Common myeloid progenitor, CD34-positive (primary cell): Measurements from ENCODE around the gene ATXN7L1.

ENCODE experiments used
- CTCF ChIA-PET: fragments of 350-600 bp; sonication (Branson Sonifier 250); formaldehyde crosslinking; loops from one replicate; lab custom pipeline; 2021; ENCODE audit warnings: antibody characterized with exemption; lab: Charles Lee
- POLR2A ChIA-PET: fragments of 350-600 bp; sonication (Branson Sonifier 250); formaldehyde crosslinking; loops from one replicate; lab custom pipeline; 2021; ENCODE audit warnings: antibody characterized with exemption; lab: Charles Lee
- DNase-seq, 3 donors: peaks; one replicate each; pipeline versions ENCODE4 v3.0.0 to v3.0.0-alpha.2; 2013
- H3K27ac ChIP-seq, 2 experiments: 1 replicate in 1 of 2; 2 replicates in 1 of 2; pipeline ENCODE4 v1.7.0; 2013; ENCODE audit warnings: inconsistent platforms in 2 of 2, low read length in 2 of 2, mild to moderate bottlenecking in 2 of 2, low read depth in 1 of 2, moderate library complexity in 1 of 2; ENCODE audit not compliant: severe bottlenecking in 2 of 2, insufficient read depth in 1 of 2, poor library complexity in 1 of 2
- H3K27me3 ChIP-seq, 5 experiments: replicated peaks in 2 of 5; 1 replicate in 3 of 5; 2 replicates in 2 of 5; pipeline versions ENCODE4 v1.6.1 to v1.7.0; 2013; ENCODE audit warnings: low read length in 4 of 5, mild to moderate bottlenecking in 2 of 5, moderate library complexity in 2 of 5, inconsistent platforms in 1 of 5; ENCODE audit not compliant: insufficient read depth in 5 of 5, control insufficient read depth in 4 of 5
- H3K36me3 ChIP-seq, 4 experiments: 1 replicate in 2 of 4; 2 replicates in 2 of 4; pipeline versions ENCODE4 v1.6.1 to v1.7.0; 2013; ENCODE audit warnings: low read length in 3 of 4, control low read depth in 1 of 4, mild to moderate bottlenecking in 1 of 4; ENCODE audit not compliant: control insufficient read depth in 4 of 4, insufficient read depth in 4 of 4
- H3K4me1 ChIP-seq, 4 experiments: 1 replicate in 3 of 4; 2 replicates in 1 of 4; pipeline versions ENCODE4 v1.6.1 to v1.7.1; 2013; ENCODE audit warnings: low read length in 3 of 4, mild to moderate bottlenecking in 3 of 4, control low read depth in 1 of 4, inconsistent platforms in 1 of 4, moderate library complexity in 1 of 4; ENCODE audit not compliant: control insufficient read depth in 4 of 4, insufficient read depth in 4 of 4; ENCODE audit errors: control extremely low read depth in 1 of 4
- H3K4me3 ChIP-seq, 7 experiments: 1 replicate in 4 of 7; 2 replicates in 3 of 7; pipeline versions ENCODE4 v1.5.1 to v1.7.0; 2013; ENCODE audit warnings: mild to moderate bottlenecking in 7 of 7, low read length in 6 of 7, moderate library complexity in 6 of 7, inconsistent platforms in 2 of 7, low read depth in 2 of 7, control low read depth in 1 of 7; ENCODE audit not compliant: insufficient read depth in 4 of 7, control insufficient read depth in 1 of 7; ENCODE audit errors: extremely low read depth in 1 of 7
- H3K9me3 ChIP-seq, 5 experiments: 1 replicate in 4 of 5; 2 replicates in 1 of 5; pipeline versions ENCODE4 v1.6.1 to v1.7.1; 2013; ENCODE audit warnings: low read length in 4 of 5, mild to moderate bottlenecking in 2 of 5, inconsistent platforms in 1 of 5, low read depth in 1 of 5, moderate library complexity in 1 of 5; ENCODE audit not compliant: control insufficient read depth in 4 of 5, insufficient read depth in 2 of 5; ENCODE audit errors: control extremely low read depth in 1 of 5
- WGBS: methylation state at CpG from one replicate; pipeline ENCODE4 v1.1.5; 2013; ENCODE audit not compliant: insufficient coverage; 5-methylcytosine and 5-hydroxymethylcytosine counted together

The ATXN7L1 gene

DNA sequence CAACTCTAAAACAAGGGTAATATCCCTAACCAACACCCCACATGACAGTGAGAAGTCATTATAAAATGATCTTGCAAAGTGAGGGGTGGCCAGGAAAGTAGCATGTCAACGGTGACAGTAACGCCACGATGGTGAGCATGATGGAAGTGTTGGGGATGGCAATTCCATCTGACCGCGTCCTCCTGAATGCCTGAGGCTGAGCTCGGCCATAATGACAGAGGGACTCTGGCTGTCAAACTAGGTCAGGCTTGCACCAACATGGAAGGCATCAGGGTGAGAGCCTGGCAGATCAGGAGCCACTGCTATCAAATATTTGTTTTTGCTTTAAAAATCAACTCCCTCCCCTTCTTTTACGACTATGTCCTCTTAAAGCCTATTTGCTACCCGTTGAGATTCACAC is 239.4 kb downstream of the ATXN7L1 start:
- Histone ChIP-seq H3K4me3 (no peak overlapping the region), H3K27ac (no peak overlapping the region), H3K36me3 (peaks cover 31 to 84% (median 62%) of the 10 kb centered on the region in 4 experiments), H3K9me3 (no peaks in the 10 kb centered on the region), H3K27me3 (no peaks in the 10 kb centered on the region), H3K4me1 (no peaks in the 10 kb centered on the region)
- DNase-seq: no peak
- WGBS: 96% methylated on average over 6 of the region's 8 CpGs
- ChIA-PET POLR2A (no interaction called here), CTCF (no interaction called here)

DNA sequence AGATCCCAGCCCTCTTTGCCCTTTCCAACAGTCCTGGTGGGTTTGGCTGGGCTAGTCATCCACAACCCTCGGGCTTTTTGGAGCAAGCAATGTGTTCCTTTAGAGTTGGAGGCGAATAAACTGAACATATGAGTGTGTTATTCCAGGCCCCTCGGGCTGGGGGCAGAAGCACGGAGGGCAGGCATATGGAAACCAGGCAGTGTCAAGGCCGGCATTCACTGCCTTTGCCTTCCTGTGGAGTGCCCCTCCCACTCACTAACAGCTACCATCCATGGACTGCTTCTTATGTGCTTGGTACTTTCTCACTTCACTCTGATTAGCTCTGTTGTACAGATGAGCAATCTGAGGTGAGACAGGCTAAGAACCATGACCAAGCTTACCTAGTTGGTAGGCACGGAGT is 241.2 kb downstream of the ATXN7L1 start:
- ChIA-PET CTCF (interaction anchor here (0.9 to 1.4 kb wide), 2 partner anchors 10 to 17 kb away, joined by 3 read pairs; no protein-coding TSS in a partner anchor), POLR2A (no interaction called here)
- Histone ChIP-seq H3K27ac (no peak overlapping the region), H3K4me3 (no peak overlapping the region), H3K36me3 (peaks cover 27 to 83% (median 58%) of the 10 kb centered on the region in 4 experiments), H3K27me3 (no peaks in the 10 kb centered on the region), H3K9me3 (no peaks in the 10 kb centered on the region), H3K4me1 (no peaks in the 10 kb centered on the region)
- WGBS: 100% methylated on average over 4 of the region's 6 CpGs
- no peak for DNase-seq

DNA sequence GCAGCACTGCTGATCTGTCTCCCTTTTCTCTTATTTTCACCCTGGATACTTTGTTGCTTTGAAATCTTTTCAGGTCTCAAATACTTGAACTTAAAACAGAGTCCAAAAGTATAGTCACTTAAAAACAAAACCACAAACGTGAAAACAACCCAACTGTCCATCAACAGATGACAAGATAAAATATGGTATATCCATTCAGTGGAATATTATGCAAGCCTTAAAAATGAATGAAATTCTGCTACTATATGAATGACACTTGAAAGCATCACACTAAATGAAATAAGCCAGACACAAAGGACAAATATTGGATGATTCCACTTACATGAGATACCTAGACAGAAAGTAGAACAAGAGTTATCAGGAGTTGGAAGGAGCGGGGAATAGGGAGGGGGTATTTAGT is 250.4 kb downstream of the ATXN7L1 start:
- Histone ChIP-seq H3K4me3 (no peak overlapping the region), H3K9me3 (peaks cover 0 to 5% (median 5%) of the 10 kb centered on the region in 5 experiments), H3K36me3 (peaks cover 20 to 69% (median 43%) of the 10 kb centered on the region in 4 experiments), H3K27ac (no peak overlapping the region), H3K4me1 (no peaks in the 10 kb centered on the region), H3K27me3 (no peaks in the 10 kb centered on the region)
- DNase-seq: no peak
- POLR2A ChIA-PET: no interaction called here
- CTCF ChIA-PET: no interaction called here
- no CpG with 5 or more reads among the region's 2 CpGs for WGBS

DNA sequence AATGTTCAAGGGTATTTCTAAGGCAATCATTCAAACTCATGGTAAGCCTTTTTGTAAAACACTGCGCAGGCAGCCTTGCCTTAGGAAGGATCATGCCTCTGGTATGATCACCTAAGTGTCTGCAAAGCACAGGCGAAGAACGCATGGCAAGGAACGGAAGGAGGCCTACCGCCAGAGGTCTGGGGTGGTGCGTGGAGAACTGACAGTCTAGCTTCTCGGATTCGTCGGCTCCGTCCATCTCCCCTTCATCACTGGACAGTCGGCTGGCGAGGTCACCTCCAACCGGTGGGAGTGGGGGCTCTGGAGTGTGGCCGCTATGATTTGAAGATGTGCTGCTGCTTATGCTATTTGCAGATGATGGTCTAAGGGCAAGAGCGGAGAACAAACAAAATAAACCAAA is 252.5 kb downstream of the ATXN7L1 start:
- Histone ChIP-seq H3K27me3 (no peaks in the 10 kb centered on the region), H3K27ac (no peak overlapping the region), H3K36me3 (peaks cover 20 to 67% (median 44%) of the 10 kb centered on the region in 4 experiments), H3K9me3 (peaks cover 0 to 5% (median 5%) of the 10 kb centered on the region in 5 experiments), H3K4me1 (no peaks in the 10 kb centered on the region), H3K4me3 (no peak overlapping the region)
- CTCF ChIA-PET: interaction anchor here (1.1 to 1.3 kb wide), 2 partner anchors 10 to 11 kb away, joined by 4 to 5 read pairs; no protein-coding TSS in a partner anchor
- POLR2A ChIA-PET: no interaction called here
- DNase-seq: no peak
- 97% methylated on average over 13 of the region's 15 CpGs for whole genome bisulfite sequencing

DNA sequence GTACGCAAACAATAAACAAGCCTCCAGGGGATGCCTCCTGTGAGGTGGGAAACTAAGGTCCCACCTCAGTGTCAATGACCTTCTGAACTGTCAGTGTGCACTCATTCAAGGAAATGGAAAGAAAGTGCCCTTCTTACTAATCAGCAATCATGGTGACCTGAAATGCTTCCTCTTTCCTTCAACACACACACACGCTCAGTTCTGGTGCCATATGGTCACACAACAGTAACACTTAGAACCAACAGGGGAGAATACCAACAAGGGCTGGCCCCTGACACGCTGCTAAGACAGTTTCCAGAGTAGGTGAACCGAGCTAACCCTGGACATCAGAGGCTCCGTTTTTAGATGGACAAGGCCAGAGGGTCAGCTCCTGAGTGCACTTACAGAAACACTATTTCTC is 253.0 kb downstream of the ATXN7L1 start:
- CTCF ChIA-PET: interaction anchor here (1.1 kb wide), 1 partner anchor 11 kb away, joined by 5 read pairs; no protein-coding TSS in a partner anchor
- no peak overlapping the region for H3K27ac ChIP-seq
- H3K4me3 ChIP-seq: no peak overlapping the region
- peaks cover 20 to 71% (median 48%) of the 10 kb centered on the region in 4 experiments for H3K36me3 ChIP-seq
- no peak for DNase-seq
- H3K9me3 ChIP-seq: peaks cover 0 to 5% (median 5%) of the 10 kb centered on the region in 5 experiments
- POLR2A ChIA-PET: no interaction called here
- WGBS: 96% methylated on average over 4 of the region's 5 CpGs
- H3K27me3 ChIP-seq: no peaks in the 10 kb centered on the region
- H3K4me1 ChIP-seq: no peaks in the 10 kb centered on the region

DNA sequence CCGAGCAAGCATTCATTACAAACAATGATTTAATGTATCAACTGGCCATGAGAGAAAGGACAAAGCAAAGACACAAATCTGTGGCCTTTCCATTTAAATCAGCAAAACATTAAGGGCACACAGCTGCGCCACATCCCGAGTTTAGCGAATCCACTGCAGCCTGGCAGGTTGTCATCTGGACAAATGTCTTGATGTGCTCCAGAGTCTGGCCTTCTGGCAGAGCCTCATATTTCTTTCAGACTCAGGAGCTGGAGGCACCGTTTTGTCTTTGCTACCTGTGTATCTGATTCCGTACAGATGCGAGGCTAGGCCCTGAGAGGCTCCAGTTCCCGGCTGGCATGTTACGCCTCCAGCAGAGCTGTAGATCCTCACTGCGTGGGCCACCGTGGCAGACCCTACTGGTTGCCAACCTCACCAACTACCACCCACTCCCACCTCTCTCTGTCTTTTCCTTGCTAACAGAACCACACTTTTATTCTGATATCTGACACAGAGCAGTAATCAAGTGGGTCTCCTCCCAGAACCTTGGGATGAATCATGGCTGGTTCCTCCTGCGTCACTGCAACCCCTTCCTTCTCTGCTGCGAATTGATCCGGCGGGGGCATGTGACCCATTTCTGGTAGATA is 254.2 kb downstream of the ATXN7L1 start:
- no peak for DNase-seq
- H3K36me3 ChIP-seq: peaks cover 20 to 79% (median 57%) of the 10 kb centered on the region in 4 experiments
- CTCF ChIA-PET: no interaction called here
- 96% methylated on average over 10 of the region's 15 CpGs for WGBS
- POLR2A ChIA-PET: no interaction called here
- H3K27me3 ChIP-seq: no peaks in the 10 kb centered on the region
- no peak overlapping the region for H3K4me3 ChIP-seq
- no peak overlapping the region for H3K27ac ChIP-seq
- no peaks in the 10 kb centered on the region for H3K4me1 ChIP-seq
- H3K9me3 ChIP-seq: peaks cover 0 to 5% (median 5%) of the 10 kb centered on the region in 5 experiments

DNA sequence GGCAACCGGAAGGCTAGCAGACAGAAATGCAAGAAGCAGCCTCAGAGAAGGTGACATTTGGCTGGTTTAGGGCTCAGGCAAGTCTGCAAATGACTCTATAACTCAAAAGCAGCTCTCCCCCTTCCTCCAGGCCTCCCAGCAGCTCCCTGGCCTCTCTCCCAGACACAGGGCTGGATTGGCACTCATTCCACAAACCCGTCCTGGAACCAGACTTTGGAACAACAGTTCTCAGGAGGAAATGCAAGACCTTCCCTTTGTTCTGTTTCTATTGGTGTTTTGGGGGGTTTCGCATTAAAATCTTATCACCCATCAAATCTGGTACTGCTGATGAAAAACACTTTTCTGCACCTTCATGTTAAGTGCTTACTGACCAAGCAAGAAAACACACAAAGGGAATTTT is 254.8 kb downstream of the ATXN7L1 start:
- ChIA-PET POLR2A (no interaction called here), CTCF (no interaction called here)
- Histone ChIP-seq H3K27ac (no peak overlapping the region), H3K36me3 (peaks cover 15 to 76% (median 57%) of the 10 kb centered on the region in 4 experiments), H3K9me3 (peaks cover 0 to 5% (median 4%) of the 10 kb centered on the region in 5 experiments), H3K4me1 (no peaks in the 10 kb centered on the region), H3K4me3 (no peak overlapping the region), H3K27me3 (no peaks in the 10 kb centered on the region)
- WGBS: 100% methylated on average over 2 of the region's 3 CpGs
- DNase-seq: no peak
